HUDEP-2 (cell line): ENCODE data around the gene FBXW4.

Source experiments
- DNase-seq, 76 experiments: peaks; one replicate each; lab custom pipeline; 2025; ENCODE audit not compliant: unreplicated experiment in 76 of 76; lab: John Stamatoyannopoulos, UW

FBXW4 gene

GRCh38 chr10:101704331-101704730 is 9.4 kb upstream of the FBXW4 start:
- no peak for DNase-seq

DNA sequence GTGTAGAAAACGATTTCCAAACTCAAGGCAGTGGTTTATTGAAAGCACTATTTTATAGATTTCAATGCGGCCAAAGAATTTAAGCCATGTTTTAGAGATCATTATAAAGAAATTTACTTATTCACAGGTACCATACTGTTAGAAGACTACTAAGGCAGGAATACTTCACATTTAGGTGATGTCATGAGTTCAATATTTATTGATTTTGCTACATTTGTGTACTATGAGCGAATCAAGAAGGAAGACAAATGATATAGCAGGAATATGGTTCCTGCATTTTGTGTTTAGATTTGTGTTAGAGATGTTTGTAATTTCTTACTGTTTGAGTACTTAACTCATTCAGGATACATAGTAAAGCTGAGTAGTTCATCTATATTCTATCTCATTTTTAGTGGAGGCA is 1.7 kb upstream of the FBXW4 start:
- no peak for DNase-seq

- peak in 8 of 76 experiments; percentile 5 to 49 (median 16) for DNase-seq
Observed at GRCh38 chr10:101695404-101695890, 477 bp upstream of the FBXW4 start.

DNA sequence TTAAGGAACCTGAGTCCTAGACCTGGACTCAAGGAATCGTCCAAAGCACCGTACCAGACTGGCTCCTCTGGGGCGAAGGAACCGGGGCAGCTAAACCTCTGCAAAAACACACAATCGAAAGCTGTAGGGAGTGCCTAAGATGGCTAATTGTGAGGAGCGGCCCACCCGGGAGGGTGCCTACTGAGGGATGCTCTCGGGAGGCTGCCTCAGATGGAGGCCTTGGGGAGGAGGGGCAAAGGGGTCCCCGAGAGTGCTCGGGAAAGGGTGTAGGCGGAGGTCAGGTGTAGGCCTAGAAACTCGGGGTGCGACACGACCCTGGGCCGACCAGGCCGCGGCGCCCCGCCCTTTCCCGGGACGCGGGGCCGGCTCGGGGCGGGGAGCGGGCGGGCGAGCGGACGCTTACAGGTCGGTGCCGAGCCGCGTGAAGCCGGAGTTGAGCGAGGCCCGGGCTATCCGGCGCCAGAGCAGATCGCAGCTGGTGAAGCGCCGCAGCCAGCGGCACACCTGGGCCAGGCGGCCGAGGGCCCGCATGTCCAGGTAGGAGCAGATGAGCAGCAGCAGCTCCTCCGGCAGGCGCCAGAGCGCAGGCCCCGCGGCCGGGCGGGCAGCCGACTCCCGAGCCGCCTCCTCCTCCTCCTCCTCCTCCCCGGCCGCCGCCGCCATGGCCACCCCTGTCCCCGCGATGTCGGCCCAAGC is 844 bp downstream of the FBXW4 start:
- DNase-seq: peak in 57 of 76 experiments; percentile 10 to 75 (median 44)

- DNase-seq: peak in 28 of 76 experiments; percentile 10 to 56 (median 29)
Observed at GRCh38 chr10:101693651-101693977, 1.4 kb downstream of the FBXW4 start.

- DNase-seq: no peak
Observed at GRCh38 chr10:101691081-101691480, 3.9 kb downstream of the FBXW4 start.

GRCh38 chr10:101690461-101690860 is 4.5 kb downstream of the FBXW4 start:
- no peak for DNase-seq

GRCh38 chr10:101687071-101687658 is 7.8 kb downstream of the FBXW4 start:
- DNase-seq: no peak

DNA sequence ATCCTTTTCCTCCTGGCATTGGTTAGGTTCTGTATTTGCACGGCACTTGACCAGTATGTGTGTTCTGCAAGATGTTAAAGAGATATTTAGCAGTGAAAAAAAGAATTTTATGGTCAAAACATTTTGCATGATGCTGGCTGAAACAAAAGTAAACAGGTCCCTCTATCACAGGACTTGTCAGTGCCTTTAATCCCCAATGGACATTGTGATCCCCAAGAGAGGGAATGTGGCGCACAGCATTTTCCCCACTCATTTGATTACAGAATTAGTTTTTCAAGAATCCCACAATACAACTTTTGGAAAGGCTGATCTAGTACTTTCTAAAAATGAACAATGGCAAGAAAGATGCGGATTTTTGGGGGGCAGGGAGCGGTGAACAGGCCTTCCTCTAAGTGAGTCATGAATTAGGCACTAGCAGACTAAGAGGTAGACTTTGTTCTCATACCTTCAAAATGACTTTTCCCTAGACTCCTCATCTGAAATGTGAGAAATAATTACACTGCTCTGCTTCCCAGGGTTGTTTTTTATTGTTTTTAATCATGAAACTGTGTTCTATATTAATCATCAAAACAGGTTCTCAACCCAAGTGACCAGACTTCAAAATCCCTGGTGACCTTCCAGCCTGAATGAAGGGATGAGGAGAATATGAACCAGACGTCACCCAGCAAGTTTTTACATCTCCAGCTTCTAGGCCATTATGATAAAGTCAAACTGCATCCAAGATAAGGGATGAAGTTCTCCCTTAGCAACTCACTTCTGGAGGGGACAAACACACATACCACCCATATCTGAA is 8.6 kb downstream of the FBXW4 start:
- no peak for DNase-seq

- no peak for DNase-seq
Observed at GRCh38 chr10:101684782-101685181, 10.2 kb downstream of the FBXW4 start.

DNA sequence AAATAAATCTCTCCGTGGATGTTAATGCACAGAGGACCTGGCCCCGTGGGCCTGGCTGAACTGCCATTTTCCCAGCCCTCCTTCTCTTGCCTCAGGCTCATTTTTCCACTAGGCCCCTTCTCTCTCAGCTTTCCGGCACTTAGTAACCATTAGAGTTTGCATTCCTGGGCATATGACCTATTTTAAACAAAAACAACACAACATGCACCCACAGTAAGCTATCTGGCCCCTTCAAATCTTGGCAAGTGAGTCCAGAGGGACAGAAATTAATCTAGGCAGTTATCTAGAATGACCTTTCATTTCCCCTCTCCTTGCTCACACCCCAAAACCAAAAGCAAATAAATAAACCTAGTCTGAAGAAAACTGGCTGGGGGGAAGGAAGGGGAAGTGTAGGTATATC is 11.7 kb downstream of the FBXW4 start:
- DNase-seq: no peak

- no peak for DNase-seq
Observed at GRCh38 chr10:101682172-101682825, 12.7 kb downstream of the FBXW4 start.

DNA sequence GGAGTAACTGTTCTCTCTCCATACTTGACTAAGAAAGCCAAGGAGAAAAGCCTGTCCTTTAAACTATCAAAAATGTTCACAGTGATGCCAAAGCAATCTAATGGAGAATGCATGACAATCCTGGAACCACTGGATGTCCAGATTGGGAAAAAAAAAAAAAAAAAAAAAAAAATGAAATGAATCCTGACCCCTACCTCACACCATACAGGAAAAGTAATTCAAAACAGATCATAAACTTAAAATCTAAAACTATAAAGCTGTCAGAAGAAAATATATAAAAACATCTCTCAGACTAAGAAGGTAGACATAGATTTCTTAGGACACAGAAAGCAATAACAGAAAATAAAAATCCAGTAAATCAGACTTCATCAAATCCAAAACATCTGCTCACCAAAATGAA is 18.4 kb downstream of the FBXW4 start:
- DNase-seq: no peak

DNA sequence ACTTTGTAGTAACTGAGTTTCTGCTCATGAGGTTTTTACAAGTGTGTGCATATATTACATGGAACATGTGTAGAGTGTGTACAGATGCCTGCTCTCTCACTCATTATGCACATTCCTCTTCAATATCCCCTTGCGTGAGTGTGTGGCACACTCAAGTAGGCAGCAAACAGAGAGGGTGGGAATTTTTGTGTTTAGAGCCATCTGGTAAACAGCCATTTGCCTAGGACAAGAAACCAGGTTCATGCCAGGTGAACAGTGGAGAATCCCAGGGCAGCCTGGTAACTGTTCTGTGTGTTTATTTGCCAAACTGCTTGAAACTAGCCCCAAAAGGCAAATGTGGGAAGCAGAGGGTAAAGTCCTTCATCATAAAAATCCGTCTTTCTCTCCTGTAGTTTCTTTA is 19.9 kb downstream of the FBXW4 start:
- DNase-seq: no peak

GRCh38 chr10:101672536-101672935 is 22.4 kb downstream of the FBXW4 start:
- DNase-seq: no peak

DNA sequence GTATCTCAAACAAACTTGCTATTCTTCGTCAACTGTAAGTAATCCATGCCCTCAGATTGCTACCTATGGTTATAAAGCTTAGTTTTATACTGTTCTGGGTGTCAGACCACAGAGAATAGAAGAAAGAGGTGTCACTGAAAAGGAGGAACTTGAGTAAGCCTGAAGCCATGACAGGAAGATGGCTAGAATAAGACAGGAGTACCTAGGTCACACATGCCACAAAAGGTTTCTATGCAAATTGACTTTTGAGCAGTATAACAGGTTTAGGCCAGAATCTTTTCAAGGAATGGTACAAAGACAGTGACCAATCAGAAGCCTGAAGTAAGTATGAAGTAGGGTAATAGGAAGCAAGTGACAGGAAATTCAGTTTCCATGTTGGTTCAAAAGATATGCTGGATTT is 23.5 kb downstream of the FBXW4 start:
- no peak for DNase-seq

GRCh38 chr10:101670635-101671034 is 24.3 kb downstream of the FBXW4 start:
- DNase-seq: no peak

GRCh38 chr10:101669181-101669580 is 25.8 kb downstream of the FBXW4 start:
- no peak for DNase-seq

DNA sequence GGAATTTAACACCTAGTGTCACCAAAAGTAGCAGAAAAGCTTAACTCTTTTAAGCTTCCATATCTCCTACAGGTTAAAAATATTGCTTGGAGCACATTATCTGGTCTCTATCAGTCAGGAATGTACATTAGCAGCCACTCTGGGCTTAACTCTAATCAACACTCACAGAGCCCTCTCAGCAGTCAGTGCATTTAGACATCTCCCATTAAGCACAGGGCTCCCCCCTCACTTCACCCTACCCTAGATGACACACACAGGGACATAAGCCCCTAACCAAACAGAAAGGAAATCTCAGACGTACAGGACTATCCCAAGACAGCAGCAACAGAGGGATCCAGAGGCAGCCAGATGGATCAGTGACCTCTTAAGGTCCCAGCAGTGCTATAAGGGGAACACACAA is 26.4 kb downstream of the FBXW4 start:
- DNase-seq: no peak

GRCh38 chr10:101666083-101666482 is 28.9 kb downstream of the FBXW4 start:
- no peak for DNase-seq

DNA sequence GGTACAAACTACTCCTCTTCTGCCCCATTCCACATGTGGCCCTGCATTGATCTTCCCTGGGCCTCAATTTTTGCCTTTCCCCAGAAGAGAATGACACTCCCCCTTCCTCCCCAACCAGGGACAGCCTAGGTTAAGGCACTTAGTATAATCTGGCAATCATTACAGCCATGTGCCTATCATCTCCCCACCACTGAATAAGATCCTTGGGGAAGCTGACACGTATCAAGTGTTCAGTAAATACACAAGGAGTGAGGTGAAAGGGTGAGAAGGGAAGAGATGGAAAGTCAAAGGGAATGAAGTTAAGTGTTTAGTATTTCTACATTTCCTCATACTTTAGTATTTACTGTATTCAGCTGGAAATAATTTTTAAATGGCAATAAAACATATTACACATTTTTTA is 31.9 kb downstream of the FBXW4 start:
- DNase-seq: no peak
